ENCODE results near the gene PATL1.

PATL1 gene

DNA sequence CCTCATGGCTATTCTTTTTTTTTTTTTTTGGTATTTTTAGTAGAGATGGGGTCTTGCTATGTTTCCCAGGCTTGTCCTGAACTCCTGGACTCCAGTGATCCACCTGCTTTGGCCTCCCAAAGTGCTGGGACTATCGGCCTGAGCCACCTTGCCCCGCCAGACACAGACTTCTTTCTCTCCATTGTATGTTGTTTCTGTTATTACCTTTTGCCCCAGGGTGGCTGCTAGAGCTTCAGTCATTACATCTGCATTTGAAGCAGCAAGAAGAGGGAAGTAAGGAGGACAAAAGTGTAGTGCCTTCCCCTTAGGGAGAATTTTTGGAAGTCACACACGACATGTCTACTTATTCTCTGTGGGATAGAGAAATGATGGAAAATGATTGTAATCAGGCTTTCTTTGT, 43.1 kb downstream of the PATL1 start:
- CTCF ChIA-PET: no interaction called here
- Histone ChIP-seq H3K9me3 (ENCODE audit: control insufficient read depth, insufficient read depth, low read depth, low read length) (no peaks in the 10 kb centered on the region), H3K36me3 (ENCODE audit: control insufficient read depth in 2 of 2, insufficient read depth in 1 of 2, low read length in 2 of 2) (no peaks in the 10 kb centered on the region), H3K4me1 (ENCODE audit: control insufficient read depth, insufficient read depth, low read length) (no peaks in the 10 kb centered on the region), H3K4me3 (ENCODE audit: low read depth, low read length) (no peak overlapping the region), H3K27ac (ENCODE audit: extremely low read depth, low read depth, low read length) (no peak overlapping the region)
- POLR2A ChIA-PET: no interaction called here
- TF ChIP-seq ZNF341 (tag by site-specific recombination; IDR thresholded peaks at IDR 0.05; ENCODE audit: low read depth) (no peak), ZNF146 (tag by site-specific recombination; IDR thresholded peaks at IDR 0.05) (no peak), ZNF302 (tag by site-specific recombination; IDR thresholded peaks at IDR 0.05; ENCODE audit: low read depth) (no peak), ZSCAN16 (tag by site-specific recombination; IDR thresholded peaks at IDR 0.05) (no peak)

DNA sequence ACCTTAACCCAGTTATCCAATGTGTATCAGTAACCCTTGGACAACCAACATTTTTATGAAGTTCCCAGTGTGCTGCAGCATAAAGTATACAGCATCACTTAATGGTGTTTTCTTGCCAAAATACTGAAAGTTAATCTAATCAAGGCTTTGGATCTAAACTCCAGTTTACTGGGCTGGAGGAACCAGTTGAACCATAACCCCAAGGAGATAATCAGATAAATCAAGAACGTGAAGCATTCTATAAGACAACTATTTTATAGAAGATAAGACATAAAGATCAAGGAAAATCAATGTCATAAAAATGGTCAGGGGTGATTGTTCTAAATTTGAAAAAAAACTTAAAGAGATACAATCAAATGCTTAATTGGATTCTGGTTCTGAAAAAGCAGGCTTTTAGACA, 51.0 kb downstream of the PATL1 start:
- POLR2A ChIA-PET: no interaction called here
- no peak overlapping the region for H3K27ac ChIP-seq (ENCODE audit: extremely low read depth, low read depth, low read length)
- no peak overlapping the region for H3K4me3 ChIP-seq (ENCODE audit: low read depth, low read length)
- CTCF ChIA-PET: interaction anchor here (0.6 to 1.2 kb wide), 2 partner anchors 10 to 137 kb away, joined by 3 read pairs; partner anchors contain the start of gene STX3
- no peaks in the 10 kb centered on the region for H3K4me1 ChIP-seq (ENCODE audit: control insufficient read depth, insufficient read depth, low read length)
- no peaks in the 10 kb centered on the region for H3K9me3 ChIP-seq (ENCODE audit: control insufficient read depth, insufficient read depth, low read depth, low read length)
- no peak for TF ChIP-seq ZNF24 (tag by site-specific recombination; IDR thresholded peaks at IDR 0.05)
- no peak for TF ChIP-seq BCL11B (tag by site-specific recombination; IDR thresholded peaks at IDR 0.05; ENCODE audit: low read depth)
- TF ChIP-seq, protein P1, sequence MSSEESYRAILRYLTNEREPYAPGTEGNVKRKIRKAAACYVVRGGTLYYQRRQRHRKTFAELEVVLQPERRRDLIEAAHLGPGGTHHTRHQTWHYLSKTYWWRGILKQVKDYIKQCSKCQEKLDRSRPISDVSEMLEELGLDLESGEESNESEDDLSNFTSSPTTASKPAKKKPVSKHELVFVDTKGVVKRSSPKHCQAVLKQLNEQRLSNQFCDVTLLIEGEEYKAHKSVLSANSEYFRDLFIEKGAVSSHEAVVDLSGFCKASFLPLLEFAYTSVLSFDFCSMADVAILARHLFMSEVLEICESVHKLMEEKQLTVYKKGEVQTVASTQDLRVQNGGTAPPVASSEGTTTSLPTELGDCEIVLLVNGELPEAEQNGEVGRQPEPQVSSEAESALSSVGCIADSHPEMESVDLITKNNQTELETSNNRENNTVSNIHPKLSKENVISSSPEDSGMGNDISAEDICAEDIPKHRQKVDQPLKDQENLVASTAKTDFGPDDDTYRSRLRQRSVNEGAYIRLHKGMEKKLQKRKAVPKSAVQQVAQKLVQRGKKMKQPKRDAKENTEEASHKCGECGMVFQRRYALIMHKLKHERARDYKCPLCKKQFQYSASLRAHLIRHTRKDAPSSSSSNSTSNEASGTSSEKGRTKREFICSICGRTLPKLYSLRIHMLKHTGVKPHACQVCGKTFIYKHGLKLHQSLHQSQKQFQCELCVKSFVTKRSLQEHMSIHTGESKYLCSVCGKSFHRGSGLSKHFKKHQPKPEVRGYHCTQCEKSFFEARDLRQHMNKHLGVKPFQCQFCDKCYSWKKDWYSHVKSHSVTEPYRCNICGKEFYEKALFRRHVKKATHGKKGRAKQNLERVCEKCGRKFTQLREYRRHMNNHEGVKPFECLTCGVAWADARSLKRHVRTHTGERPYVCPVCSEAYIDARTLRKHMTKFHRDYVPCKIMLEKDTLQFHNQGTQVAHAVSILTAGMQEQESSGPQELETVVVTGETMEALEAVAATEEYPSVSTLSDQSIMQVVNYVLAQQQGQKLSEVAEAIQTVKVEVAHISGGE (tag by site-specific recombination; conservative IDR thresholded peaks at IDR 0.05; ENCODE audit: low read depth): no peak
- no peak for TF ChIP-seq ZNF791 (tag by site-specific recombination; IDR thresholded peaks at IDR 0.05)
- peaks cover 0 to 5% of the 10 kb centered on the region in 2 experiments; a peak in 1 of 3 replicates for H3K36me3 ChIP-seq (ENCODE audit: control insufficient read depth in 2 of 2, insufficient read depth in 1 of 2, low read length in 2 of 2)

DNA sequence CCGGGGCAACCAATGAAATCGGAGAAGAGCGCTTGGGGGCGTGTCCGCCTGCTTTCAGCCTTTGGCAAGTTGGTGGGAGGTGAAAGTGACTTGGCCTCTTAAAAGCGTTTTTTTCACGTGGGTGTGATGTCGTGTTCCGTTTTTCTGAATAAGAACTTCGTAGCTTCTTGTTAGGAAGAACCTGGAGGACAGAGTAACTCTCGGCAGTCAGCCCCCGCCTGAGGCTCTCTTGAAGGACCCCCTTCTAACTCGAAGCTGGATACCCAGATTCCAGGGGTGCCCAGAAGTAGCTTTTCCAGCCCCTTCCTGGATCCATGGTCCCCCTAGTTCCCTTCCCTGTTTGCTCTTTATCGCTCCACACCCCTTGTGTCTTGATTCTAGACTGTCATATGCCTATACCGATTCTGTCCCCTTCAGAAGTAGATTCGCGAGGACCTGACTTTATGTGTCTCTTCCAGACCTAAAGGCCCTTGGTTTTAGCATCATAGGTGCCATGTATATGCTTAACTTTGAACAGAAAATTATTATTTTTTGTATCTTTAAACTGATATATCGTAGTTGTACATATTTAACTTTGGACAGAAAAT, 52.3 kb downstream of the PATL1 start:
- Histone ChIP-seq H3K9me3 (ENCODE audit: control insufficient read depth, insufficient read depth, low read depth, low read length) (no peaks in the 10 kb centered on the region), H3K4me3 (ENCODE audit: low read depth, low read length) (peak overlapping the region; percentile 30), H3K4me1 (ENCODE audit: control insufficient read depth, insufficient read depth, low read length) (no peaks in the 10 kb centered on the region), H3K27ac (ENCODE audit: extremely low read depth, low read depth, low read length) (peak overlapping the region; percentile 13; the same call in 1 of the 2 replicates), H3K36me3 (ENCODE audit: control insufficient read depth in 2 of 2, insufficient read depth in 1 of 2, low read length in 2 of 2) (peaks cover 0 to 12% of the 10 kb centered on the region in 2 experiments; a peak in 1 of 3 replicates)
- POLR2A ChIA-PET: interaction anchor here (0.6 to 3.2 kb wide), 13 partner anchors 12 to 168 kb away, joined by 3 to 39 read pairs (median 4); partner anchors contain the start of genes PATL1 and STX3
- CTCF ChIA-PET: interaction anchor here (1.2 kb wide), 1 partner anchor 139 kb away, joined by 3 read pairs; the partner anchor contains the start of gene STX3
- TF ChIP-seq ZFHX2 (tag by site-specific recombination; conservative IDR thresholded peaks at IDR 0.05) (peak; percentile 54), ZNF777 (tag by site-specific recombination; IDR thresholded peaks at IDR 0.05; ENCODE audit: borderline replicate concordance) (no peak), SCRT1 (tag by site-specific recombination; IDR thresholded peaks at IDR 0.05; ENCODE audit: borderline replicate concordance) (no peak), ZNF549 (tag by site-specific recombination; IDR thresholded peaks at IDR 0.05) (no peak), GLIS1 (tag by site-specific recombination; IDR thresholded peaks at IDR 0.05) (0 out of 2 replicates have a peak, but pooled peaks have one; percentile 16), ZNF510 (tag by site-specific recombination; IDR thresholded peaks at IDR 0.05; ENCODE audit: insufficient replicate concordance) (no peak), ZNF354C (tag by site-specific recombination; IDR thresholded peaks at IDR 0.05; ENCODE audit: borderline replicate concordance, low read depth) (no peak), ZNF155 (tag by site-specific recombination; IDR thresholded peaks at IDR 0.05) (no peak), ZNF146 (tag by site-specific recombination; IDR thresholded peaks at IDR 0.05) (no peak)
- TF ChIP-seq, protein P2, sequence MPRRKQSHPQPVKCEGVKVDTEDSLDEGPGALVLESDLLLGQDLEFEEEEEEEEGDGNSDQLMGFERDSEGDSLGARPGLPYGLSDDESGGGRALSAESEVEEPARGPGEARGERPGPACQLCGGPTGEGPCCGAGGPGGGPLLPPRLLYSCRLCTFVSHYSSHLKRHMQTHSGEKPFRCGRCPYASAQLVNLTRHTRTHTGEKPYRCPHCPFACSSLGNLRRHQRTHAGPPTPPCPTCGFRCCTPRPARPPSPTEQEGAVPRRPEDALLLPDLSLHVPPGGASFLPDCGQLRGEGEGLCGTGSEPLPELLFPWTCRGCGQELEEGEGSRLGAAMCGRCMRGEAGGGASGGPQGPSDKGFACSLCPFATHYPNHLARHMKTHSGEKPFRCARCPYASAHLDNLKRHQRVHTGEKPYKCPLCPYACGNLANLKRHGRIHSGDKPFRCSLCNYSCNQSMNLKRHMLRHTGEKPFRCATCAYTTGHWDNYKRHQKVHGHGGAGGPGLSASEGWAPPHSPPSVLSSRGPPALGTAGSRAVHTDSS (tag by site-specific recombination; IDR thresholded peaks at IDR 0.05): no peak
- TF ChIP-seq, protein P3, sequence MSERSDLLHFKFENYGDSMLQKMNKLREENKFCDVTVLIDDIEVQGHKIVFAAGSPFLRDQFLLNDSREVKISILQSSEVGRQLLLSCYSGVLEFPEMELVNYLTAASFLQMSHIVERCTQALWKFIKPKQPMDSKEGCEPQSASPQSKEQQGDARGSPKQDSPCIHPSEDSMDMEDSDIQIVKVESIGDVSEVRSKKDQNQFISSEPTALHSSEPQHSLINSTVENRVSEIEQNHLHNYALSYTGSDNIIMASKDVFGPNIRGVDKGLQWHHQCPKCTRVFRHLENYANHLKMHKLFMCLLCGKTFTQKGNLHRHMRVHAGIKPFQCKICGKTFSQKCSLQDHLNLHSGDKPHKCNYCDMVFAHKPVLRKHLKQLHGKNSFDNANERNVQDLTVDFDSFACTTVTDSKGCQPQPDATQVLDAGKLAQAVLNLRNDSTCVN (tag by site-specific recombination; optimal IDR thresholded peaks at IDR 0.05): no peak
- TF ChIP-seq, protein P4, sequence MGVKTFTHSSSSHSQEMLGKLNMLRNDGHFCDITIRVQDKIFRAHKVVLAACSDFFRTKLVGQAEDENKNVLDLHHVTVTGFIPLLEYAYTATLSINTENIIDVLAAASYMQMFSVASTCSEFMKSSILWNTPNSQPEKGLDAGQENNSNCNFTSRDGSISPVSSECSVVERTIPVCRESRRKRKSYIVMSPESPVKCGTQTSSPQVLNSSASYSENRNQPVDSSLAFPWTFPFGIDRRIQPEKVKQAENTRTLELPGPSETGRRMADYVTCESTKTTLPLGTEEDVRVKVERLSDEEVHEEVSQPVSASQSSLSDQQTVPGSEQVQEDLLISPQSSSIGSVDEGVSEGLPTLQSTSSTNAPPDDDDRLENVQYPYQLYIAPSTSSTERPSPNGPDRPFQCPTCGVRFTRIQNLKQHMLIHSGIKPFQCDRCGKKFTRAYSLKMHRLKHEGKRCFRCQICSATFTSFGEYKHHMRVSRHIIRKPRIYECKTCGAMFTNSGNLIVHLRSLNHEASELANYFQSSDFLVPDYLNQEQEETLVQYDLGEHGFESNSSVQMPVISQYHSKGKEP (tag by site-specific recombination; IDR thresholded peaks at IDR 0.05): no peak
- TF ChIP-seq, protein P5, sequence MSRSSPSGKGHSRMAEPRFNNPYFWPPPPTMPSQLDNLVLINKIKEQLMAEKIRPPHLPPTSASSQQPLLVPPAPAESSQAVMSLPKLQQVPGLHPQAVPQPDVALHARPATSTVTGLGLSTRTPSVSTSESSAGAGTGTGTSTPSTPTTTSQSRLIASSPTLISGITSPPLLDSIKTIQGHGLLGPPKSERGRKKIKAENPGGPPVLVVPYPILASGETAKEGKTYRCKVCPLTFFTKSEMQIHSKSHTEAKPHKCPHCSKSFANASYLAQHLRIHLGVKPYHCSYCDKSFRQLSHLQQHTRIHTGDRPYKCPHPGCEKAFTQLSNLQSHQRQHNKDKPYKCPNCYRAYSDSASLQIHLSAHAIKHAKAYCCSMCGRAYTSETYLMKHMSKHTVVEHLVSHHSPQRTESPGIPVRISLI (tag by site-specific recombination; IDR thresholded peaks at IDR 0.05): no peak

All from HEK293 (cell line).